K562 (cell line): ENCODE data around the gene RIMS3. TPM values are rescaled to one million over a fixed set of nuclear protein-coding genes. Genes with fewer than 3 reads are reported as not detected.

Experiments
- ATAC-seq: fragments of 200-7000 bp; cut with Tn5 transposase; 3 replicates; pipeline ENCODE4 v1.9.1; 2020; ENCODE audit warnings: moderate library complexity
- BruUV-seq: library from RNA; stranded (reverse); fragments of 400-500 nt; replicated peaks from 2 replicates; lab custom pipeline; 2021; lab: Mats Ljungman, UMichigan
- CTCF ChIA-PET: fragments of 300-600 bp; formaldehyde crosslinking; extraction: SDS; loops from one replicate; lab custom pipeline; 2021; ENCODE audit warnings: low intra/inter-chr PET ratio; lab: Yijun Ruan, JAX
- POLR2A ChIA-PET: fragments of 300-600, 350-650 bp; sonication (Branson Sonifier 250); formaldehyde crosslinking; extraction: SDS; loops from one replicate; lab custom pipeline; 2021; ENCODE audit warnings: antibody characterized with exemption, inconsistent platforms; lab: Yijun Ruan, JAX
- DNase-seq, 4 experiments: peaks; one replicate each; pipeline versions ENCODE4 v3.0.0 to v3.0.0-alpha.2; 2011 to 2018; ENCODE audit warnings: low spot score in 3 of 4, mixed read lengths in 3 of 4; ENCODE audit errors: extremely low read depth in 1 of 4
- FAIRE-seq: peaks from 2 replicates; lab custom pipeline; 2011; peaks lifted over from hg19 to GRCh38; lab: Jason Lieb, UNC
- H2AFZ ChIP-seq: 2 replicates; pipeline ENCODE4 v1.6.0; 2011; ENCODE audit warnings: low read depth, low read length, control low read depth, inconsistent platforms
- H3K27ac ChIP-seq: fragments of 200-600 bp; 3 replicates; pipeline ENCODE4 v1.8.0; 2011; ENCODE audit warnings: low read depth, mild to moderate bottlenecking, control low read depth, inconsistent platforms, low read length, moderate library complexity, mixed read lengths; ENCODE audit errors: extremely low read depth
- H3K27me3 ChIP-seq, 2 experiments: fragments of 300-600 bp in 1 of 2; 2 replicates in 1 of 2; 3 replicates in 1 of 2; pipeline versions ENCODE4 v1.6.0 to v1.8.0; 2011; ENCODE audit warnings: inconsistent platforms in 2 of 2, low read length in 2 of 2, mild to moderate bottlenecking in 1 of 2, mixed read lengths in 1 of 2, moderate library complexity in 1 of 2; ENCODE audit not compliant: control insufficient read depth in 2 of 2, insufficient read depth in 2 of 2
- H3K36me3 ChIP-seq: fragments of 300-600 bp; 3 replicates; pipeline ENCODE4 v1.8.0; 2011; ENCODE audit warnings: mild to moderate bottlenecking, low read length, inconsistent platforms; ENCODE audit not compliant: control insufficient read depth, insufficient read depth
- H3K4me1 ChIP-seq, 2 experiments: fragments of 200-600 bp in 1 of 2; replicated peaks in 1 of 2; 2 replicates in 1 of 2; 3 replicates in 1 of 2; pipeline versions ENCODE4 v1.5.1 to v1.8.0; 2011; ENCODE audit warnings: inconsistent platforms in 2 of 2, low read length in 2 of 2, mild to moderate bottlenecking in 1 of 2, mixed read lengths in 1 of 2, moderate library complexity in 1 of 2; ENCODE audit not compliant: control insufficient read depth in 2 of 2, insufficient read depth in 2 of 2
- H3K4me2 ChIP-seq: 2 replicates; pipeline ENCODE4 v1.6.1; 2011; ENCODE audit warnings: low read length, control low read depth, inconsistent platforms, mixed read lengths; ENCODE audit not compliant: insufficient read depth
- H3K4me3 ChIP-seq: fragments of 200-600 bp; sonication (generic), shearing (Covaris generic); 2 replicates; pipeline ENCODE4 v1.5.1; 2016; ENCODE audit warnings: control low read depth, inconsistent platforms
- H3K79me2 ChIP-seq: fragments of 200-600 bp; 3 replicates; pipeline ENCODE4 v1.8.0; 2011; ENCODE audit warnings: low read length, inconsistent platforms; ENCODE audit not compliant: control insufficient read depth, insufficient read depth
- H3K9ac ChIP-seq, 2 experiments: 2 replicates each; pipeline versions ENCODE4 v1.6.0 to v1.6.1; 2011; ENCODE audit warnings: low read depth in 2 of 2, low read length in 2 of 2, control low read depth in 1 of 2, inconsistent platforms in 1 of 2, mild to moderate bottlenecking in 1 of 2, mixed read lengths in 1 of 2; ENCODE audit not compliant: insufficient read depth in 1 of 2
- H3K9me1 ChIP-seq: one replicate; pipeline ENCODE4 v1.6.0; 2011; ENCODE audit warnings: inconsistent platforms, mild to moderate bottlenecking, low read length, moderate library complexity; ENCODE audit not compliant: control insufficient read depth, insufficient read depth
- H3K9me3 ChIP-seq: replicated peaks from 2 replicates; pipeline ENCODE4 v1.5.1; 2011; ENCODE audit warnings: low read depth, low read length, inconsistent platforms; ENCODE audit not compliant: control insufficient read depth, insufficient read depth
- H4K20me1 ChIP-seq: replicated peaks from 2 replicates; pipeline ENCODE4 v1.6.1; 2011; ENCODE audit warnings: low read length, inconsistent platforms, mixed read lengths; ENCODE audit not compliant: control insufficient read depth, insufficient read depth
- CBFA2T2 ChIP-seq: fragments of 450-650 bp; conservative IDR thresholded peaks from 2 replicates; pipeline ENCODE4 v1.6.1; 2017; ENCODE audit warnings: mild to moderate bottlenecking
- CBFA2T3 ChIP-seq: fragments of 450-650 bp; IDR thresholded peaks from 2 replicates; pipeline ENCODE4 v1.6.1; 2017
- ESRRB ChIP-seq: fragments of 250-450 bp; sonication (Bioruptor Pico); IDR thresholded peaks from 2 replicates; pipeline ENCODE4 v1.5.0; 2020; ENCODE audit warnings: mild to moderate bottlenecking, moderate library complexity, borderline replicate concordance
- WGBS: fragments of 100-300 bp; shearing (Covaris generic); methylation state at CpG from one replicate; pipeline ENCODE4 v1.1.6; 2016; ENCODE audit warnings: low coverage, mixed read lengths; ENCODE audit not compliant: insufficient coverage; ENCODE audit errors: missing lambda C conversion rate; 5-methylcytosine and 5-hydroxymethylcytosine counted together
- in situ Hi-C: fragments of 300-500 bp; cut with MboI; formaldehyde crosslinking; loops from 4 replicates; pipeline ENCODE4 v1.15.0; 2018; ENCODE audit warnings: inconsistent platforms, mixed read lengths
- intact Hi-C: fragments of 100-400 bp; cut with micrococcal nuclease; formaldehyde crosslinking; loops from 2 replicates; pipeline ENCODE4 v1.14.2; 2022
- polyA plus RNA-seq, 8 experiments: library from polyadenylated mRNA; depleted of rRNA in 4 of 8; stranded (reverse) in 5 of 8; unstranded in 3 of 8; fragments of >200 nt; fragmentation: Nextera tagmentation in 2 of 8; fragmentation: Illumina TruSeq in 1 of 8; extraction: Ambion mirVana in 2 of 8; extraction: Trizol in 1 of 8; gene quantifications; 2 replicates each; pipeline versions ENCODE4 v1.2.1 to v1.2.3, GENCODE V29; 2011 to 2014; ENCODE audit warnings: inconsistent platforms in 1 of 8, missing spikeins in 1 of 8
- total RNA-seq, 7 experiments: library from RNA; depleted of rRNA in 6 of 7; stranded (reverse); fragments of >200 nt in 6 of 7; fragmentation: Illumina TruSeq in 2 of 7; extraction: Trizol in 2 of 7; gene quantifications; 2 replicates each; pipeline versions ENCODE4 v1.2.1 to v1.2.3, GENCODE V29; 2011 to 2021; ENCODE audit warnings: low replicate concordance in 1 of 7
- TF ChIP-seq, protein P1 (sequence below), 2 experiments: fragments of 450-650 bp in 1 of 2; sonication (generic) in 1 of 2; formaldehyde crosslinking in 1 of 2; IDR thresholded peaks in 1 of 2; conservative IDR thresholded peaks in 1 of 2; 2 replicates each; pipeline versions ENCODE4 v1.6.1 to v1.8.1; 2016 to 2023; ENCODE audit warnings: mild to moderate bottlenecking in 2 of 2, moderate library complexity in 2 of 2, inconsistent platforms in 1 of 2, missing genetic modification reagents in 1 of 2

RIMS3 gene
- total and polyA plus RNA-seq, 9 of the 15 experiments (the other 6 are each of a cell fraction or from before 2014, with no cell fraction given), result 0.06 to 1.2 (median 0.59) TPM

GRCh38 chr1:40634901-40635655 is 30.4 kb downstream of the RIMS3 start:
- no TSS peak for BruUV-seq
- Histone ChIP-seq H3K36me3 (no peaks in the 10 kb centered on the region), H2AFZ (no peak overlapping the region), H3K27ac (no peak overlapping the region), H3K9me1 (no peaks in the 10 kb centered on the region), H3K4me2 (no peak overlapping the region)
- DNase-seq (no peak), ATAC-seq (no peak)
- TF ChIP-seq ESRRB (CRISPR knock-in tag) (no peak), CBFA2T3 (peak; percentile 13; the same call in 1 of the 2 replicates), CBFA2T2 (0 out of 2 replicates have a peak, but pooled peaks have one; percentile 4)
- TF ChIP-seq, protein P1, sequence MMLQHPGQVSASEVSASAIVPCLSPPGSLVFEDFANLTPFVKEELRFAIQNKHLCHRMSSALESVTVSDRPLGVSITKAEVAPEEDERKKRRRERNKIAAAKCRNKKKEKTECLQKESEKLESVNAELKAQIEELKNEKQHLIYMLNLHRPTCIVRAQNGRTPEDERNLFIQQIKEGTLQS (IDR thresholded peaks at IDR 0.05), result peak; percentile 33; the same call in 1 of the 2 replicates
- TF ChIP-seq, protein P1 (CRISPR knock-in tag; conservative IDR thresholded peaks at IDR 0.05), result no peak
- TF ChIP-seq, all 486 proteins: peak for 3
- Histone ChIP-seq H3K4me1 (peaks cover 26 to 28% of the 10 kb centered on the region in 2 experiments), H3K79me2 (no peaks in the 10 kb centered on the region), H3K9ac (no peak overlapping the region), H3K27me3 (peaks cover 0 to 7% of the 10 kb centered on the region in 2 experiments; a peak in 3 of 5 replicates), H3K9me3 (no peaks in the 10 kb centered on the region), H4K20me1 (peaks cover 3% of the 10 kb centered on the region; the same call in 1 of the 2 replicates), H3K4me3 (no peak overlapping the region)
- in situ Hi-C loops (no loop called here), intact Hi-C loops (loop anchor here (5.0 kb wide), 1 partner anchor 217 kb away; no protein-coding TSS in a partner anchor)
- WGBS, result 36% methylated on average over 6 of the region's 6 CpGs
- no peak for FAIRE-seq
- ChIA-PET CTCF (no interaction called here), POLR2A (interaction anchor here (0.6 to 1.8 kb wide), 3 partner anchors 11 to 316 kb away, joined by 3 to 13 read pairs (median 3); no protein-coding TSS in a partner anchor)
